Neutrophil (primary cell): ENCODE data around the gene CHST10.

Source experiments
- H3K27ac ChIP-seq: fragments of 200-600 bp; sonication (generic); 2 replicates; pipeline ENCODE4 v1.5.1; 2016; ENCODE audit warnings: mild to moderate bottlenecking, moderate library complexity
- H3K27me3 ChIP-seq: fragments of 200-600 bp; sonication (generic); 2 replicates; pipeline ENCODE4 v1.6.0; 2016; ENCODE audit warnings: mild to moderate bottlenecking
- H3K36me3 ChIP-seq: fragments of 200-600 bp; sonication (generic); 2 replicates; pipeline ENCODE4 v1.5.1; 2017
- H3K4me1 ChIP-seq, 2 experiments: fragments of 200-600 bp in 1 of 2; sonication (generic) in 1 of 2; 1 replicate in 1 of 2; 2 replicates in 1 of 2; pipeline versions ENCODE4 v1.5.1 to v1.6.1; 2013 to 2016; ENCODE audit warnings: low read depth in 1 of 2, low read length in 1 of 2, mild to moderate bottlenecking in 1 of 2, moderate library complexity in 1 of 2; ENCODE audit not compliant: control insufficient read depth in 1 of 2, insufficient read depth in 1 of 2
- H3K4me3 ChIP-seq, 2 experiments: fragments of 200-600 bp in 1 of 2; sonication (generic) in 1 of 2; 1 replicate in 1 of 2; 2 replicates in 1 of 2; pipeline ENCODE4 v1.5.1; 2013 to 2016; ENCODE audit warnings: low read depth in 1 of 2, low read length in 1 of 2, mild to moderate bottlenecking in 1 of 2, moderate library complexity in 1 of 2
- H3K9me3 ChIP-seq: fragments of 200-600 bp; sonication (generic); 2 replicates; pipeline ENCODE4 v1.5.1; 2016
- CTCF ChIP-seq: fragments of 200-600 bp; sonication (generic); IDR thresholded peaks from 2 replicates; pipeline ENCODE4 v1.5.1; 2016; ENCODE audit warnings: antibody characterized with exemption

The CHST10 gene

GRCh38 chr2:100426384-100426720 lies 8.9 kb upstream of the CHST10 start:
- Histone ChIP-seq H3K27ac (no peak overlapping the region), H3K4me3 (no peak overlapping the region)
- no peak for TF ChIP-seq CTCF

GRCh38 chr2:100425573-100426383 lies 8.3 kb upstream of the CHST10 start:
- no peak for TF ChIP-seq CTCF
- Histone ChIP-seq H3K4me1 (peaks cover 0 to 7% of the 10 kb centered on the region in 2 experiments), H3K4me3 (no peak overlapping the region), H3K27ac (no peak overlapping the region), H3K27me3 (peaks cover 48% of the 10 kb centered on the region), H3K9me3 (no peaks in the 10 kb centered on the region), H3K36me3 (no peaks in the 10 kb centered on the region)

More at GRCh38 chr2:100426384-100426720, 8.9 kb upstream of the CHST10 start:
- Histone ChIP-seq H3K27me3 (peaks cover 42% of the 10 kb centered on the region), H3K36me3 (no peaks in the 10 kb centered on the region), H3K4me1 (peaks cover 0 to 7% of the 10 kb centered on the region in 2 experiments), H3K9me3 (no peaks in the 10 kb centered on the region)

GRCh38 chr2:100425107-100425506 lies 7.6 kb upstream of the CHST10 start:
- Histone ChIP-seq H3K36me3 (no peaks in the 10 kb centered on the region), H3K9me3 (no peaks in the 10 kb centered on the region)
- TF ChIP-seq CTCF: no peak

GRCh38 chr2:100424277-100424875 lies 6.9 kb upstream of the CHST10 start:
- H3K9me3 ChIP-seq: no peaks in the 10 kb centered on the region
- no peak overlapping the region for H3K4me3 ChIP-seq
- no peak overlapping the region for H3K27ac ChIP-seq
- no peaks in the 10 kb centered on the region for H3K36me3 ChIP-seq
- H3K4me1 ChIP-seq: peaks cover 0 to 7% of the 10 kb centered on the region in 2 experiments
- TF ChIP-seq CTCF: no peak
- H3K27me3 ChIP-seq: peaks cover 62% of the 10 kb centered on the region

More at GRCh38 chr2:100425107-100425506, 7.6 kb upstream of the CHST10 start:
- peaks cover 0 to 7% of the 10 kb centered on the region in 2 experiments for H3K4me1 ChIP-seq
- no peak overlapping the region for H3K27ac ChIP-seq
- no peak overlapping the region for H3K4me3 ChIP-seq
- peaks cover 54% of the 10 kb centered on the region for H3K27me3 ChIP-seq

- H3K4me1 ChIP-seq: peaks cover 0 to 7% of the 10 kb centered on the region in 2 experiments
- H3K27me3 ChIP-seq: peaks cover 69% of the 10 kb centered on the region
- no peaks in the 10 kb centered on the region for H3K9me3 ChIP-seq
- no peak overlapping the region for H3K27ac ChIP-seq
- H3K36me3 ChIP-seq: no peaks in the 10 kb centered on the region
- no peak for TF ChIP-seq CTCF
- no peak overlapping the region for H3K4me3 ChIP-seq
Measured at GRCh38 chr2:100423631-100424030, 6.2 kb upstream of the CHST10 start.
